IPS-18a (cell line): Measurements from ENCODE around the gene GSX2.

Experiments used
- H3K27ac ChIP-seq: one replicate; pipeline ENCODE4 v1.5.1; 2013; ENCODE audit warnings: low read length
- H3K27me3 ChIP-seq: one replicate; pipeline ENCODE4 v1.6.1; 2013; ENCODE audit warnings: mild to moderate bottlenecking, low read length; ENCODE audit not compliant: control insufficient read depth, insufficient read depth
- H3K36me3 ChIP-seq: one replicate; pipeline ENCODE4 v1.6.1; 2013; ENCODE audit warnings: low read depth, low read length; ENCODE audit not compliant: control insufficient read depth
- H3K4me1 ChIP-seq: one replicate; pipeline ENCODE4 v1.6.1; 2013; ENCODE audit warnings: low read depth, low read length; ENCODE audit not compliant: control insufficient read depth
- H3K4me3 ChIP-seq: one replicate; pipeline ENCODE4 v1.5.1; 2013; ENCODE audit warnings: low read length
- H3K9ac ChIP-seq: one replicate; pipeline ENCODE4 v1.6.1; 2013; ENCODE audit warnings: mild to moderate bottlenecking, low read length, moderate library complexity
- H3K9me3 ChIP-seq: one replicate; pipeline ENCODE4 v1.6.1; 2013; ENCODE audit warnings: low read depth, low read length; ENCODE audit not compliant: control insufficient read depth

The GSX2 gene

DNA sequence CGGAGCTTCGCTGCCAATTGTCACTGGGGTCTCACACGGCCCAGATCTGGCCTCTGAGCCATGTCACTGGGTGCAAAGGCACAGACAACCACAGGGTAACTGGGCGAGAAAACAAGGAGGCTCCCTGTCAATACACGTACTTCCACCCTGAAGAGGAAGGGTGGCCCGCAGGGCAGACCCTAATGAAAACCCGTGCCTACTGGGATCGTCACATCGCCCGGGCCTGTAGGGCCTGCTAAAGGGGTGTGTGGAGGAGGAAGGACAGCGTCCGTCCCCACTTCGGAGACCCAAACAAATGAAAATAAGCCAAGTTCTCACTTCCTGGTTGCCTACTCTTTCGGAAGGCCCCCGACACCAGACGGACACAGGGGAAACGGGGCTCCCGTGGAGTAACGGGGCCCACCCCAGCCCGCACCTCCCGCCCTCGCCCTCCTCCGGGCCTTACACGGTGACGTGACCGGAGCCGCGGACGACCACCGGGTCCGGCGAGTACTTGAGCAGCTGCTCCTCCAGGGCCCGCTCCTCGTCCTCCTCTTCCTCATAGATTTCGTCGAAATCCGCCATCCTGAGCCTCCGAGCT, 36.1 kb upstream of the GSX2 start:
- H3K36me3 ChIP-seq: no peaks in the 10 kb centered on the region
- H3K4me1 ChIP-seq: peaks cover 26% of the 10 kb centered on the region
- peak overlapping the region; percentile 88 for H3K4me3 ChIP-seq
- no peaks in the 10 kb centered on the region for H3K9me3 ChIP-seq
- peaks cover 7% of the 10 kb centered on the region for H3K27me3 ChIP-seq
- H3K9ac ChIP-seq: peak overlapping the region; percentile 82
- no peak overlapping the region for H3K27ac ChIP-seq

DNA sequence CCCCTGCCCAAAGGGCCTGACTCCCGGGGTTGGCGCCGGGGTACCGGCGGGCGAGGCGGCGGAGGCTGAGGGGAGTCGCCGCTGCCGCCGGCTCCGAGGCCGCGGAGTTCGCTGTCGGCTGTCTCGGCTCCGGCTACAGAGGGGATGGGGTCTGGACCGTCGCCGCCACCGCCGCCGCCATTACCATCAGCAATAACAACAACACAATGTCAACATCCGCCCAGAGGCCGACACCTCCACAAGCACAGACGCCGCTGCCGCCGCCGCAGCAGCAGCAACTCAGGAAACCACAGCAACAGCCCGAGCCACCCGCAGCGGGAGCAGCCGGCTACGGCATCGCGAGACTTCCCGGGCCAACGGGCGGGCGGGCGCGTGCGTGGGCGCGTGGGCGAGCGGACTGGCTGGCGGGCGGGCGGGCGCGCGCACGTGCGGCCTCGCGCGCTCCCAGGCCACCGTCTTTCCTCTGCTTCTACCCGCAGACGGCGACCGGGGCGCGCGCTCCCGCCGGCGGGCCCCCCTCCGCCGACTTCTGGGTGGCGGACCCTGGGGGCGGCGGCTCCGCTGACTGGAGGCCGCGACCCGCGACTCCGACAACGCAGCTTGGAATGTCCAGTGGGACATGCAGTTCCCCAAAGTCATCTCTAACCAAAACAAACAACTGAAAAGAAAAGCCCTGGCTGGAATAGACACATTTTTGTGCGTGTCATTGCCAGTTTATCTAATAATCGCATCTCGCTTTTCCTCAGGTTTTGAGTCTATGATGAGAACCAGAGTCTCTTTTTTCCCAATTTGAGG, 35.4 kb upstream of the GSX2 start, which contains the start of gene CHIC2:
CHIC2 (minus strand) TSS at position 289 of the 795 bp plus-strand sequence. CDS start 305 bp downstream, outside the sequence.
- H3K27ac ChIP-seq: no peak within 1 kb of the TSS
- peaks cover 26% of the 10 kb centered on the region for H3K4me1 ChIP-seq
- no peaks in the 10 kb centered on the region for H3K9me3 ChIP-seq
- peak within 1 kb of the TSS; percentile 82 for H3K9ac ChIP-seq
- peaks cover 7% of the 10 kb centered on the region for H3K27me3 ChIP-seq
- H3K4me3 ChIP-seq: peak within 1 kb of the TSS; percentile 88
- H3K36me3 ChIP-seq: no peaks in the 10 kb centered on the region

DNA sequence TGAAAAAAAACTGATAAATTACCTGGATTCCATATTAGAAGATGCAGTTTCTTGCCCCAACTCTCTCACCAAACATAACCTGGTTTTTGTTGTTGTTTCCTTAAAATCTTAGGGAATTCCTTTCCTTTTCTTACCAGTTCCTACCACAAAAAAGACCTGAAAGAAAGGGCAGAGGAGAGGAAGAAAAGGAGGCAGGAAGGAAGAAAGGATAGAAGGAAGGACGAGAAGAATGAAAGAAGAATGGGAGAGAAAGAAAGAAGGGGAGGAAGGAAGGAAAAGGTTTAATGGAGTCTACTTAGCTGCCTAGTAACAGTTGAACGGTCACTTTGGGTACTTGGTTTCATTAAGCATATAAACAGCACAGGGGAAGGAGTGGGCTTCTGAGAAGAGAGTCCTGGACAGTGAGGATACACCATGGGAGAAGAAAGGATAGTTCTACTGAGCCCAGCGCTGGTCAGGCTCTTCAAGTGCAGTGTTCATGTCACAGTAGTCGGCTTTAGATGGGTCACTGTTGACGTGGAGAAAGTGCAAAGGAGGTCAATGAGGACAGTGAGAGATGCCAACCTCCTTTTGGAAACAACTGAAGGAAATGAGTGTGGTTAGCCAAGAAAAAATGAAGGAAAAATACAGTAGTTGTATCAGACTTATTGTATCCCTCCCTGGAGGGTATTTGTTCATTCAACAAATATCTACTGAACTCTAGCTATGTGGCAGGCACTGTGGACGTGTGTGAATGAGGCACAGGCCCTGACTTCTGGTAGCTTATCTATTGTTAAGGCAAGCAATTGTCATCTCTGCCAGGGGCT, 34.5 kb upstream of the GSX2 start:
- no peaks in the 10 kb centered on the region for H3K36me3 ChIP-seq
- H3K27ac ChIP-seq: no peak overlapping the region
- no peak overlapping the region for H3K9ac ChIP-seq

DNA sequence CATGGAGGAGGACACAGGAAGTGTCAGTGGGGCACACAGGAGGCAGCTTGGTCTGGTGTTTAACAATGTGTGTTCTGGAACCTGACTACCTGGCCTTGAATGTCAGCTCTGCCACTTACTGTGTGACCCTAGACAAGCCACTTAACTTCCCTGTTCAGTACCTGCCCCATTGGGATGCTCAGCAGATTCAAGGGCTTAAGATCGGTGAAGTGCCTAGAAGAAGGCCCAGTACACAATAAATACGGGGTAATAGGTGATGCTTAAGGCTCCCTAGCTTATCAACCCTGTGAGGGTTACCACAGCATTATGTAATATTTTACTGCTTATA, 33.9 kb upstream of the GSX2 start:
- no peaks in the 10 kb centered on the region for H3K36me3 ChIP-seq
- no peak overlapping the region for H3K27ac ChIP-seq
- H3K9ac ChIP-seq: no peak overlapping the region
- no peak overlapping the region for H3K4me3 ChIP-seq
- peaks cover 26% of the 10 kb centered on the region for H3K4me1 ChIP-seq
- H3K27me3 ChIP-seq: peaks cover 7% of the 10 kb centered on the region
- no peaks in the 10 kb centered on the region for H3K9me3 ChIP-seq

More for the DNA sequence above, 34.5 kb upstream of the GSX2 start:
- Histone ChIP-seq H3K4me3 (peak overlapping the region; percentile 87), H3K9me3 (no peaks in the 10 kb centered on the region), H3K4me1 (peaks cover 26% of the 10 kb centered on the region), H3K27me3 (peaks cover 7% of the 10 kb centered on the region)

DNA sequence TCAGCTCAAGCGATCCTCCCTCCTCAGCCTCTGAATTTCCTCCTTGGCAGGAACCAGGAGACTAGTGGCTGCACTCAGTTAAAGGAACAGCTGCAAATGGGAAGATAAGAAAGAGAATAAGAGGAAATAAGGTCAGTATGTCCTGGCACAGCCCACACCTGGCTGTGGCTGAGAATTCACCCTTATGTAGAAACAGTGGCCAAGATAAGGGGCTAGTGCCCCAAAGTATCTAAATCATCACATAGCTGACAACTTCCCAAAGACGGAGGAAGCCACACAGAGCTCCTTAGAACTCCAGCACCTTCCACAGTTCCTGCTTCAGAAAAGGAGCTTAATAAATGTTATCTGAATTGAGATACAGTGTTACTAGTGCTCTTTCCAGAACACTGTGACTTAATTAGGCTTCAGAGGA, 33.2 kb upstream of the GSX2 start:
- Histone ChIP-seq H3K27ac (no peak overlapping the region), H3K9me3 (no peaks in the 10 kb centered on the region), H3K36me3 (no peaks in the 10 kb centered on the region), H3K4me3 (no peak overlapping the region), H3K4me1 (peaks cover 21% of the 10 kb centered on the region), H3K9ac (no peak overlapping the region), H3K27me3 (peaks cover 7% of the 10 kb centered on the region)

DNA sequence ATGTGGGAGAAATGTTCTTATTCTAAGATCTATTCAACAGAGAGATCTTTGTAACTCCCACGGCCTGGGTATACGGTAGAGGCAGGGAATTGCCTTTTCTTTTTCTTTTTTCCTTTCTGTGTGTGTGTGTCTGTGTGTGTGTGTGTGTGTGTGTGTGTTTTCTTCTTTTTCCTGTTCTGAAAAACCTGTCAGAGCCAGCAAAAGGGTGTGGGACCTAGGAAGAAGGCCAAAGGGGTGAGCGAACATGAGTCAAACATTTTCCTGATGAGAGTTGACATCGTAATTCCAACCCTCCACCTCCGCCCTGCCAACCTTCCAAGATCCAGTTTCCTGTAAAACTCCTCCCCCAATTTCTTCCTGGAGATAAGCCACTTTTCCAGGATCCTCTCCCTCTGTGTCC, 32.8 kb upstream of the GSX2 start:
- Histone ChIP-seq H3K27me3 (peaks cover 7% of the 10 kb centered on the region), H3K27ac (no peak overlapping the region), H3K9ac (no peak overlapping the region), H3K4me3 (no peak overlapping the region), H3K36me3 (no peaks in the 10 kb centered on the region), H3K4me1 (peaks cover 18% of the 10 kb centered on the region), H3K9me3 (no peaks in the 10 kb centered on the region)

DNA sequence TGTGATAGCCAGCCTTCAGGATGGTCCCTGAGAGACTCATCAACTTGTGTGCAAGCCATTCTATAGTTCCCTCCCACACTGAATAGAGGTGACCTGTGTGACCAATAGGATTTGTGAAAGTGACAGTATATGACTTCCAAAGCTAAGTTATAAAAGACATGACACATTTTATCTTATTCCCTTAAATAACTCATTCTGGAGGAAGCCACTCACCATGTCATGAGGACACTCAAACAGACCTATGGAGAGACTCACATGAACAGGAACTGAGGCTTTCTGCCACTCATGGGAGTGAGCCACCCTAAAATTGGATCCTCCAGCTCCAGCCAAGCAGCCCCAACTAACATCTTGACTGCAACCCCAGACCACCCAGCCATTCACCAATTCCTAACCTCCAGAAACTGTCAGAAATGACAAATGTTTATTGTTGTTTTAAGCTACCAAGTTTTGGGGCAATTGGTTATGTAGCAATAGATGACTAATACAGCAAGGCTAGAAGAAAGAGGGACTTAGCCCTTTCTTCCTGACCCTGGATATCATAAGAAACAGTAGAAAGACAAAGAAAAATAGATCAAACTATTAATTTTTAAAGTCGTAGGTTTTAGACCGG, 26.6 kb upstream of the GSX2 start:
- no peaks in the 10 kb centered on the region for H3K36me3 ChIP-seq
- H3K9ac ChIP-seq: no peak overlapping the region
- H3K9me3 ChIP-seq: no peaks in the 10 kb centered on the region
- H3K4me1 ChIP-seq: no peaks in the 10 kb centered on the region
- H3K4me3 ChIP-seq: no peak overlapping the region
- H3K27me3 ChIP-seq: no peaks in the 10 kb centered on the region
- H3K27ac ChIP-seq: no peak overlapping the region

DNA sequence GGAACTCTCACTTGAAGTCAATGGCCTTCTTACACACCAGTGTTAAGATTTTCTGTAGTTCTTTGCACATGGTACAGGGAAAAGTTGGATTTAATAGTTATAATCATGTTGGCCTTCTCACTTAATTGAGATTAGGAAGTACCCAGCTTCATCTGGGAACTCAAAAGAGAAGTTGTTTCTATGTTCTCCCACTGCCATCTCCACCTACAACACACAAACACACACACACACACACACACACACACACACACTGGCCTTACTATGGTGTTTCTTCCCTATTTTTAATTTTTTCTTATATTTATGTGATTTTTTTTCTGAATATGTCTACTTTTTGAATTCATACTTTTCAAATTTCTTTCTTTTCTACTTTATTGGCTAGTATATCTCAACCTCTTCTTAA, 25.6 kb upstream of the GSX2 start:
- Histone ChIP-seq H3K36me3 (no peaks in the 10 kb centered on the region), H3K27ac (no peak overlapping the region), H3K9ac (no peak overlapping the region), H3K4me1 (no peaks in the 10 kb centered on the region), H3K9me3 (no peaks in the 10 kb centered on the region), H3K4me3 (no peak overlapping the region), H3K27me3 (no peaks in the 10 kb centered on the region)

DNA sequence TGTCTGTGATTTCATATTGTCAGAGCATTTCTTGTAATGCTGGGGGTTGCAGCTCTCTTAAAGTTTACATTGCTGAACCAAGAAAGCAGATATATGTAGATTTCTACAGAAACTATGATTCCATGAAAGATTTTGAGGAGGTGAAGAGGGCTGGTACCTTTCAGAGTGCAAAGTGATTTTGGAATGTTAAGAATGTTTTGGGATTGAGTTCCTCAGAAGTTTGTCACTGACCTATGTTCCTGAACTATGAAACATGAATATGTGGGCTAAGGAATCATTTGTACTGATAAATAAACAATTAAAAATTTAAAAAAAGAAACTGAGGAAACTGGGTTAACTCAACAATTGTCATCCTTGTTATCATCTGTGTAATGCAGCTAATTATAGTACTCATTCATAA, 23.3 kb upstream of the GSX2 start:
- Histone ChIP-seq H3K9me3 (no peaks in the 10 kb centered on the region), H3K4me1 (no peaks in the 10 kb centered on the region), H3K4me3 (no peak overlapping the region), H3K27me3 (no peaks in the 10 kb centered on the region), H3K9ac (no peak overlapping the region), H3K27ac (no peak overlapping the region), H3K36me3 (no peaks in the 10 kb centered on the region)

DNA sequence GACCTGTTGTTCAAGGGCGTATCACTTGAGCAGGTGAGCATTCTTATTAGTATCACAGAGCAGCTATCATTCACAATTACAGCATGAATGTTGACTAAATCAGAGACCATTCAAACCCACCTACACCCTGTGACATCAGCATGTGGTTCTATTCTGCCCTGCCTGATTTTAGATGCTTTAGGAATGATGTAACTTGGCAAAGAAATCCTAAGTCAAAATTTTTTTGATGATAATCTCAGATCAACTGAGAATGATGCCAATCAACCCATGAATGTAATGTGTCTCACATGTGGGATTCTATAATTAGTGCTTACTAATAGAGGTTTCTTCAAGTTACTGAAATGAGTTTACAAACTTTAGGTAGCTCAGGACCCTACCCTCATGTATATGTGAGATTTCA, 22.2 kb upstream of the GSX2 start:
- H3K36me3 ChIP-seq: no peaks in the 10 kb centered on the region
- H3K9me3 ChIP-seq: no peaks in the 10 kb centered on the region
- no peaks in the 10 kb centered on the region for H3K27me3 ChIP-seq
- H3K4me1 ChIP-seq: no peaks in the 10 kb centered on the region
- H3K4me3 ChIP-seq: no peak overlapping the region
- H3K27ac ChIP-seq: no peak overlapping the region
- H3K9ac ChIP-seq: no peak overlapping the region

DNA sequence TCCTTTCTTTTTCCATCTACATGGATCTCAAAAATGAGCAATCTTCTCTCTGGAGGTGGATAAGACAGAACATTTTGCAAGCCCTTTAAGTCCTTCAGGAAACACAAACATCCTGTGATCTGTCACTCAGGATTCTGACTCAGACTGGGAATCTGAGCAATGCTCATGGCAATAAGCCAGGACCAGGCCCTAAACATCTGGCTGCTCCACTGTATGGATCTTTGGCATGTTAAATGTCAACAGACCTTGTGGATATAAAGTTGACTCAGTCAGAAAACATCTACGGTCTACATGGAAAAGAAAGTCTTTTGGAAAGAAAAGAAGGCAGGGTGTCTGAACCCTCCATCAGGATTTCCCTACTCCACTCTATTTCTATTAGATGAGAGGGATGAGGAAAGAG, 17.8 kb upstream of the GSX2 start:
- H3K27ac ChIP-seq: no peak overlapping the region
- peaks cover 4% of the 10 kb centered on the region for H3K27me3 ChIP-seq
- H3K36me3 ChIP-seq: no peaks in the 10 kb centered on the region
- no peaks in the 10 kb centered on the region for H3K4me1 ChIP-seq
- H3K9me3 ChIP-seq: no peaks in the 10 kb centered on the region
- no peak overlapping the region for H3K4me3 ChIP-seq
- H3K9ac ChIP-seq: no peak overlapping the region
